DMS79 (cell line): ENCODE results near the gene TOMM34.

ENCODE experiments used
- DNase-seq: peaks from one replicate; lab custom pipeline; 2025; lab: John Stamatoyannopoulos, UW

Gene TOMM34

DNA sequence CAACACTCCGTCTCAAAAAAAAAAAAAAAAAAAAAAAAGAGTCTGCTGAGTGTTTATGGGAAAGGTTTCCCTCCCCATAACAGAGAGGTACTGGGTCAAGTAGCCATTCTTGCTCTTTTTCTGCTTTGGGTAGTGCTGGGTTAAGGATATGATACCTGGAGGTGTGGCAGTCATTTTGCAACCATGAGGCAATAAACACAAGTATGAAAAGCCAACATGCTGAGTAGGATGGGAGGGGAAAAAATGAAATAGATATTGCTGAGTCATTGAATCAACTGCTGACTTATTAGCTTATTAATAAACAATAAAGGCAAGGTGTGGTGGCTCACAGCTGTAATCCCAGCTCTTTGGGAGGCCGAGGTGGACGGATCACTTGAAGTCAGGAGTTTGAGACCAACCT is 2.3 kb upstream of the TOMM34 start:
- DNase-seq, result no peak

DNA sequence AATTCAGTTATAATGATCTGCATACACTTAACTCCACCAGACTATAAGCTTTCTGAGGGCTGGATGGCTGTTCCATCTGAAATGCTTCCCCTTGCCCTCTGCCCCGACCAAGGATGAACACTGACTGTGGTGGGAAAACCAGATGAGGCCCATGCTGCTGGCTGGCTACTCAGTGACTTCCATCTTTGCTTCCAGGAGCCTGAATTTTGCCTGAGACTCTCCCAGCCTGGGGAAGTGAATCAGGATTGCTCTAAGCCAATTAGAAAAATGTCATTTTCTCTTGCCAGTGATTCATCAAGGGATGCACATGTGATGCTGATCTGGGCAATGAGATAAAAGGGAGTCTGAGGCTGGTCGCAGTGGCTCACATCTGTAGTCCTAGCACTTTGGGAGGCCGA is 1.7 kb upstream of the TOMM34 start:
- DNase-seq, result no peak

DNA sequence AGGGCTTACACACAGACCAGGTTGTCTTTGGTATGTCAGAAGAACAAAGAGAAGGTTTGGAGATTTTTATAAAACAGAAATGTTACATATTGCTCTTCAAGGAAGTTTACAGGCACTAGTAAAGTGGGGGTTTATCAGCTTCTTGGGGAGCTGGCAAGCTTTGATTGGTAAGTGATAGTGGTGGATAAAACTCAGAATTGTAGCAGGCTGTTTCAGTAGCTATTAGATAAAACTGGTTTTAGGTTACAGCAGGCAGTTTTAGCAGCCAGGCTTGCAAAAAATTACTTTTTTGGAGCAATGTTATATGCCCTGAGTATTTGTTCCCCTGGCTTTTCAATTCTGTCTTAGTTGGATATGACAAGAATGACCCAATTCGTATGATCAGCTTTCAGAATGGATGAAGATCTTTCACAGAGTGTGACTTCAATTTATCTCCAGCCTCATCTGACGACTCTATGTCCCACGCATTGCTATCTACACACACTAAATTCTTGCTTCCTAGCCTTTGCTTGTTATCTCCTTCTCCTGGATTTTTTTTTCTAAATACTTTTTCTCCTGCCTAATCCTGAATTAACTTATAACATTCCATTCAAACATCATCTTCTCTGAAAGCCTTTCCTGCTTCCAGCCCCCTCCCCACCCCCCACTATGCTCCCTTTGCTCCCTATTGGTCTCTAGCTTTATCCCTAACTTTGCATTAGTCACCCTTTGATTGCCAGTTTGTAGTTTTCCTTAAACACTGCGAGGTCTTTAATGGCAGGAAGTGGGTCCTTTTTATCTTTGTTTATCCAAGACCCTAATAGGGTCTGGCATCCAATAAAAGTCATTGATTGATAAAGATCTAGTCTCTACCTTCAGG is 1.0 kb upstream of the TOMM34 start:
- DNase-seq, result no peak

DNA sequence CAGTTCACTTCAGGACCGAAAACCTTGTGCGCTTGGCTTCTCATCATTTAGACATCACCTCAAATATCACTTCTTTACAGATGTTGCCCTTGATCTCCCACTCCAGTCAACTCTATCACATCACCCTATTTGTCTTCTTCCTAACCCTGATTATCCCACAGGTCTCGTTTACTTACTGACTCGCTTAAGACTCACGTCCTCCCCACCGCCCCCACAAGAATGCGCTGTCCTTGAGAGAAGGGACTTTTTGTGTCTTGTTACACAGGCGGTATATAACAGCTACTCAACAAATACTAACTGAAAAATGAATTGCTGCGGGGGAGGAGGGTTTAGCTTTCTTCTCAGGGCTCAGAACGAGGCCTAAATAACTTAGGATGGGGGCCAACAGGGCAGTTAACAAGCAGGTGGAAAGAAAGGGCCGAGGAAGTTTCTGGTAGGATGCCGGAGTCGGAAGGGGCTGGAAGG is 527 bp downstream of the TOMM34 start:
- no peak for DNase-seq

DNA sequence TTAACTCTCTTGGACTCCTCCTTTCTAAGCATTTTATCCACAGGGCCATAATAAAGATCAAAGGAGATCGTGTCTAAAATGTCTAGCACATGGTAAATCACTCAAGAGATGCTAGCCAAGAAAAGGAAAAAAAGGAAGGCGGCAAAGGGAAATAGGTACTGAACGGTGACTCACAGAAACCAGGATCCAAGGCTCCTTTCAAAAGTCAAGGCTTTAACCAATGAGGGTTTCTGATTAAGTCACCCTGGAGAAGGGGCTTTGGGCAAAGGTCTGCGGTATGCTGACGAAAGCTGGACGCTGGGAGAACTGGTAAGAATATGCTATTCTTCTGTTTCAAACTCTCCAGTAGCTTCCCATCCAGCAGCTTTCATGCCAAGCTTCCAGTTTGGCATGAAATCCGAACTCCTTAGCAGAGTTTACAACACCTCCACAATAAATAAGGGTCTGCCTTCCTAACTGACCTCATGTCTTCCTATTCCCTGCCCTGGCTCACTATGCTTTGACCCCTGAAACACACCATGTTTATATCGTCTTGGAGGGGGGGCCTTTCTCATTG is 1.0 kb downstream of the TOMM34 start:
- no peak for DNase-seq

DNA sequence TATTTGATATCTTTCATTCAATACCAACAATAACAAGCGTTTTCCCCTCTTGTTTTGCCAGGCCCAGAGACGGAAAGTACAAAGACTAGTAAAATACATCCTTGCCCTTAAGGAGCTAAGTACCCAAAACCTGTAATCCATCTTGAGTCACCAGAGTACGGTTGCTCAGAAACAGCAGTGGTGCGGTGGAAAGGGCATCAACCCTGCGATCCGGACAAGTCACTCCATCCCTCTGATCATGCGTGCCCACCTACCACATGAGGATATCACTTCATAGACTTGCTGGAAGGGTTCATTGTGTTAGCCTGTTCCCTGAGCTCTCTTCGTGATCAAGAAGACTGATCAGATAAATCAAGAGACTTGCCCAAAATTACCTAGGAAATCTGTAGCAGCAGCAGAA is 1.9 kb downstream of the TOMM34 start:
- no peak for DNase-seq

DNA sequence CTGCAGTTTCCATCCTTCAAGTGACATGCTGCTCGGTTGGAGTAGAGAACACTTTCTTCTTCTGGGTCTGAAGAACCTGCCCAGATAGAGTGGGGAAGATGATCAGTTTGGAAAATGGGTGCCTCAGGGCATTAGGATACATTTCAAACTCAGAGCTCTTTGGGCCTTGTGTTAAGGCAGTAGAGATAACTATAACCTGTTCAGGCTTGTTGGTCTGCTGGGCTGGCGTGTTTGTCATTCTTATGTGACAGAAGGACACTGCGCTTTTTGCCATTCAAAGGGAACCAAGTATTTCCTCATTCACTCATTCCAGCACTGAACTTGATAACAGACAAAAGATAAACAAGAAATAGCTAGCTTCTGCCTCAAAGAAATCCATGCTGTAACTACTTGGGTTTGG is 3.8 kb downstream of the TOMM34 start:
- no peak for DNase-seq

DNA sequence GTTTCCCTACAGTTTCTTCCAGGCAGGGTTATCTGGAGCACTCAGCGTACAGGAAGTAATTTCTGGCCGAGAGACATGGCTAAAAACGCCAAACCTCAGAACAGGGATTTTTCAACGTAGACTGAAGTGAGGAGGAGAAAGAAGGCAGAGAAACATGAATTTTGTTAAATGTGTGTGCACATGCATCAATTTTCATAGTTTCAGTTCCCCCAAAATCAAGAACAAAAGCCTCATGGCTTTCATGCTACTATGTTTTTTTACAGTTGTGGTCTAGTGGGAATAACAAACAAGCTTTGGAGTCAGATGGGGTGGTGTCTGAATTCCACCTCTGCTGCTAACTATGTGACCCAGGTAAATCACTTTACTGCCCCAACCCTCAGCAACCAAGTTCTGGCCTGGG is 4.9 kb downstream of the TOMM34 start:
- no peak for DNase-seq

DNA sequence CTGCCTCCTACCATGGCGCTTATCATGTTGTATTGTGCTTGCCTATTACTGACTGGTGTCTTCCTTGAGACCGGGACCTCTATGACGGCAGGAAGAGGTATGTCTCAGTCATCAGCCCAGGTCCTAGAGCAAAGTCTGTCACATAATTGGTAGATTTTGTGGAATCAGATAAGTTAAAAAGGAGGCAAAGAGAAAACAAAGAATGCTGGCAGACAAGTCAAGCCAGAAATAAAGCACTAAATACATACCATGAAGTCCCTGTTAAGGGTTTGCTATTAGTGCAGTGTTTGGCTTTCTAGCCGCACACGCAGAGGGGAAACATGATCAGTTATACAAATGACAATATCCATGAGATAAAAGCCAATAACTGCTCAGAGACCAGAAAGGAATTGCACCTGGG is 6.0 kb downstream of the TOMM34 start:
- DNase-seq, result no peak

DNA sequence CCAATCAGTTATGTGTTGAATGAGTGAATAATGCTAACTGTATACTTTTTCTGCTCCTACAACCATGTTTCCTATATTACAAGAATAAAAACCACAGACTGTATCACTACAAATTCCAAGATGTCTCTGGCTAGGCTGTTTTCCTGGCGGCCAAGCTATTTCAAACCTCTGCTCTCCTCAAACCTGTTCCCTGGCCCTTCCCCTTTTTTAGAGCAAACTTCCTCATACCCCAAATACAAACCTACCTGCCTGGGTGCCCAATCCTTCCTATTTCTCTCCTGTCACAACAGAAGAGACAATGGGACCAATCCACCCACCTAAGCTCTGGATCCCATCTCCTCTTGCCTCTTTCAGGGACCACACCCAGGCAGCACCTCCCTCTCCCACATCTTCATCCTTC is 7.5 kb downstream of the TOMM34 start:
- DNase-seq, result no peak

DNA sequence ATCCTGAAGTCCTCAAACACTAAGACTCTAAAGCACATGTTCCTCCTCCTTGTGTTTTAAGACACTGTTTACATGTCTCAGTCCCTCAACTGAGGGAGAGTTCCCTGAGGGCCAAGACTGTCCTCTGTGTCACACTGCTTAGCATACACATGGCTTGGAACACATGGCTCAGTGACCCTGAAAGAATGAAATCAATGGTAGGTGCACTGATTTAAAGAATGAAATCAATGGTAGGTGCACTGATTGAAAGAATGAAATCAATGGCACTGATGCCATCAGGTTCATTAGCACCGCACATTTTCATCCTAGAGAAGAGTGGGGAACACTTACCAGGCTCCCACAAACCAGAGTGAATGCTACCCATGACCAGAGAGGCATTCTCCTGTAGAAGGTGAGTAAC is 9.8 kb downstream of the TOMM34 start:
- DNase-seq, result no peak

DNA sequence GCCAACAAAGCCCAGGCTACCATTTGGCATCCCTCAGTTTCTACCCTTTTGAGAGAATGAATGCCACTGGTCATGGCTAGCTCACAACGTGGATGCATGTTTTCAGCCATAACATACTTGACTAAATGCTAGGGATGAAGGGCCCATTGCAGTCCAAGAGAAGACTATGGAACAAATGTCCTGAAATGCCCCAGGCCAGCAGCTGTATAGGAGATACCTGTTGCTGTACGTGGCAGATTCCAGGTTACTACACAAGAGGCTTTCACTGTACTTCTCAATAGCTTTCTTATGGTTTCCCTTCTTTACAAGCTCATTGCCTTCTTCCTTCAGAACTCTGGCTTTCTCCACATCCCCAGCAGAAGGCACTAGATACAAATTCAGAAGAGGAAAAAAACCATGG is 11.7 kb downstream of the TOMM34 start:
- DNase-seq, result no peak

DNA sequence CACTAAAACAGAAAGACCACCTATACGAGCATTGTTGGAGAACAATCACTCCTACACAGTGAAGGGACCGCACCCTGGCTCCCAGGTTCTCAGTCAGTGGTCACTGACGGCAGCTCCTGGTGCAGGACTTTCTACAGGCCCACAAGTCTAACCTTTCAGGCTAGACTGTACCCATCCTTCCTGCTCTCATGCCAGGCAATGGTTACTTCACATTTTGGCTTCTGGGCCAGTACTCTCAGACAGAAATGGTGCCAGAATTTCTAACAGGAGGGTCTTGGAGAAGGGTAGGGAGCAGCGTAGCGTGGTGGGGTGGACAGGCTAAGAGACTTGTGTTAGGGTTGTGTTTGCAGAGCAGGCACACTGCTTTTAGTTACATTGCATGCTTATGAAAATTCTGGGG is 12.1 kb downstream of the TOMM34 start:
- no peak for DNase-seq

DNA sequence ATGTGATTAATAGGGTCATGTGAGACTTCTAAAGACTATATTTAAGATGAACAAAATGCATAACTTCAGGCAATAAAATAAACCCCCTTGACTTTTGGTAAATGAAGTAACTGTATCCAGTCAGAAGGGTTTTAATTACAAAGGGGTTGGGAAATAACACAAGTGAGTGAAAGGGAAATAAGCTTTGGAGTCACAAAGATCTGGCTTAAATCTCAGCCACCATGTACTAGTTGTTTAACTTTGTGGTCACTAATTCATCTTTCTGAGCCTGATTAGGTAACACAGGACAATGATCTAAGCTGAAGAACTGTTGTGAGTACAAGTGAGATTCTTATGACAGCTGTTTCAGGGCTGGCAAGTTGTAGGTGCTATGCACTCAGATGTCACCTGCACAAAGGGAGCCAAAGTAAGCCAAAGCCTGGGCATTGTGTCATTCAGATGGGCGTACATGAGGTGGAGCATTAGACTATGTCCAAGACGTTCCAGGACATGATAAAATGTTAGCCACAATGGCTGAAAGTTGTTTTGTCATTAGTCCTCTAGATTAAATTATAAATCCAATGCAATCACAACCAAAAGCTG is 13.8 kb downstream of the TOMM34 start:
- DNase-seq, result no peak

DNA sequence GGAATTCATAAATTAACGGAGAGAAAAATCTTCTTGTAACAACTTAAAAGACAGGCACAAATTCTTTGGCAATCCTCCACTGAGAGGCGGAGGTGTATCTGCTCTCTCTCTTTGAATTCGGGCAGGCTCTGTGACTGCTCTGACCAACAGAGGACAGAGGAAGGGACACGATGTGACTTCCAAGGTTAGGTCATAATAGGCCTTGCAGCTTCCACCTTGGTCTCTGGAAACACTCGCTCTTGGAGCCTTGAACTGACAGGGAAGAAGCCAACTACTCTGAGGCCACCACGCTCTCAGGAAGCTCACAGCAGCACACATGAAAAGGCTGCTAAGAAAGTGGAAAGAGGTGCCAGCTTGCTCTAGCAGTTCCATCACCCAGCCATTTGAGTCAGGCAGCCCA is 14.9 kb downstream of the TOMM34 start:
- no peak for DNase-seq

DNA sequence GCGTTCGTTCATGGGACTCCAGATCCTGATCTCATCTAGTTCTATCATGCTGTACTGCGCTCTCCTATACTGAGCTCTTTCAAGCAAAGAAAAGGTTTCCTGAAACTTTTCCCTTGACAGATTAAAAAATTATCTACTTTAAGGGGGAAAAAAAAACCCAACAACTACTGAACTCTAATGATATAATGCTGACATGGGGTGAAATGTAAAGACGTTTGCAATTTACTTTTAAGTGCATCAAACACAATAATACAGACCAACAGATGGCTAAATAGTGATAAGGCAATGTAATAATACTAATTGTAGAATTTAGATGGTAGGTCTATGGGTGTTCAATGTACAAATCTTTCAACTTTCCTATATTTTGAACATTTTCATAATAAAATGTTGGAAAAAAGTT is 16.4 kb downstream of the TOMM34 start:
- DNase-seq, result no peak

DNA sequence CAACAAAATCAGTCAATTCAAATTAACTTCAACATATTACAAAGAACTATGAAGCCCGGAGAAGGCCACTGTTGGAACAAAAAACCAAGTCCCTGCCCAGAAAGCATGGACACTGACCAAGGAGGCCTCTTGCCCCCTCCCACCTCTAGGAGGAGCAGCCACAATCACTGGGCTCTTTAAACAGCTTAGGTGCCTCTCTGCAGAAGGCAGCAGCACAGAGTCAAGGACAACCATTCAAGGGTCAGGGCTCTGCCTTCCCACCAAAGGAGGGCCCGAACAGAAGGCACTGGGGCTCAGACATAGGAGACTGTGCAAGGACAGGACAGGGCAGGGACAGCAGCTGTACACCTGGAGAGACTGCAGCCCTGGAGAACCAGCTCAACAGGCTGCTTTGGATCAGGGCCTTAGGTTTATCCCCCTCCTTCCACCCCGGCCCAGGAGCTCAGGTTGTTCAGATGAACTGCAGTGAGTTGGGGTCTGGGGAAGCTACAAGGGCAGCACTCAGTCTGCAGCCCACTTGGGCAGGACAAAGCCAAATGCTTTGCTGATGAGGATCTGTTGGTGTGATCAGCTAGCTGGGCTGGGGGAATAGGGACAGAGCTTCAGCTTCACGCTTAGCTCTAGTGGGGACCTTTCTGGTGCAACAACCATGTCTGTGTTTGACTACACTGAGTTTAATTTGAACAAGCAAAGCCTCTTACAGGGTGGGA is 17.8 kb downstream of the TOMM34 start:
- DNase-seq, result no peak

DNA sequence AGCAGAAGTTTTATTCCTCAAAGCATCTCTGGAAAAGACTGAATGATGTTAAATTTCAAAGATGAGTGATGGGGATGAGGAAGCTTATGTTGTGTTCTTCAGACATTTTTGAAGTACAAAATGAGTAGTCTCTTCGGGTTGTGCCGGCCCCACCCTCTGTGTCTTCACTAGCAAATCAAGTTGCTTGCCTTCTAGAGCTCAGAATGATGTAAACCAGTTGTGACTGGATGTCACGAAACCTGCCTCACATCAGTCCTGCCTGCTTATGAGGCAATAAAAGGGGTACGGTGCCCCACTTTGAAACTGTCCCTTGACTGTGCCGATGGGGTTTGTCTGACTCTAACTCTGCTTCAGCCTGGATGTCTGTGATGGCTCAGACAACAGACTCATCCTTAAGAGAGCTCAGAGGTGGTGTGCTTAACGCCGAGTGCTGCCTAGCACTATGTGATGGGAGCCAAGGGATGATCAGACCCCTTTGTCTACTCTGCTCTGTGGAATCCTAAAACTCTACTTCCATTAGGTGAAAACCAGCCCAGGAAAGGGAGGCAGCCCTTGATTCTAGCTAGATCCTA is 19.0 kb downstream of the TOMM34 start:
- no peak for DNase-seq

DNA sequence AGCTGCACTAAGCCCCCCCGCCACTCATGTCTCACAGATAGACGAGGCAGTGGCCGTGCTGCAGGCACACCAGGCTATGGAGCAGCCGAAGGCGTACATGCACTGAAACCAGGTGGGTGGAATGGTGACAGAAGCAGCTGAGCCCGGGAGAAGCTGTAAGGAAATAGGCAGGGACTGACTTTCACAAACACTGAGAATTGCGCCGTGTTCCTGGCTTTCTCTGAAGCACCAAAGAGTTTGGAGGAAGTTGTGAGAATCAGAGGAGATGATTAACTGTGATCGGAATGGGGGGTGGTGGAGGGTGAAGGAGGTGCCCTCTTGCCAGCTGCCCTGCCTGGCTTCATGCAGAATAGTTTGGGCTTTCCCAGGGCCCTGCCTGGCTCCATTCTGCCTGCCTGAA is 21.6 kb downstream of the TOMM34 start:
- no peak for DNase-seq

DNA sequence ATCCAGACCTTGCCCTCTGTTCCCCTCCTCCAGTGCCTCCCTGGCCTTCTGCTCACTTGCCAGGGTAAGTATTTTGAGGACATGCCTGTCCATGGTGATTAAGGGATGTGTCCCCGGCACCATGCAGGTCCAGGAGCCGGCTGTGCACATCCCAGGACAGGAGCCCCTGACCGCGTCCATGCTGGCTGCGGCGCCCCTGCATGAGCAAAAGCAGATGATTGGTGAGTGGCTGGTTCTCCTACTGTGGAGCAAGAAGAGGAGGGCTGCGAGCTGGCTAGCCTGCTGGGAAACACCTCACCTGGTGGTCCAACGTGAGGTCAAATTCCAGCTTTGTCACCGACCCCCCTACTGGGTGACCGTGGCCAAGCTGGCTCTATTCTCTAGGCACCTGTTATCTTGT is 23.7 kb downstream of the TOMM34 start:
- DNase-seq, result no peak

DNA sequence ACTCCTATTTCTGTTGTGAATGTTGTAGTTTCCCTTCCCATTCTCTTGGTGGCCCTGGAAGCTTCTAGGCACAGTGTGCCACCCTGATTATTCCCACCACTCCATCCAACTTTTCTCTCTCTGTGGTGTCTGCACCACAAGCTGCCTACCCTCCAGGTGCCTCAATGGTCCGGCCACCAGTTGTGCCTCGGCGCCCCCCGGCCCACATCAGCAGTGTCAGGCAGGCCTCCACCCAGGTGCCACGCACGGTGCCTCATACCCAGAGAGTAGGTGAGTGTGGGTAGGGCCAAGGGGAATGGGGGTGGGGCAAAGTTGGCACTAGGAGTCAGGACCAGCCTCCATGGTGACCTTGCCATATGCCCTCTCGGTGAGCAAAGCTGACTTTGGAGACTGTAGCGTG is 27.3 kb downstream of the TOMM34 start:
- DNase-seq, result no peak

DNA sequence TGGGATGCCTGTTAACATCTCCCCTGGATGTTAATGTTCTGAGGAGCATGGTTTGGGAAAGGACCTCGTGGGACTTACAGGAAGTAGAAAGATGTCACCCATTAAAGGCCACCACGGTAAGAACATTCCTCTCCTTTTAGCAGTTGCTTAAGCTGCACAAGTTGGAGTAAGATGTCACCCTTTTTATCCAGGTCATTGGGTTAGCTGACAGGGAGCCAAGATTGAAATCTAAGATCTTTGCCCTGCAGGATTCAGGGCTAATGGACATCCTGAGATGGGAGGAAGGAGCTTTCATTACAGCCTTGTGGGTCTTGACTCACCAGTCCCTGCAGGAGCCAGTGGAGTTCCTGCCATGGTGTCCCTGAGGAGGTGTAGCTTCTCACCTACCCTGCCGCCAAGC is 28.3 kb downstream of the TOMM34 start:
- no peak for DNase-seq
